SK-N-SH (cell line): Measurements from ENCODE around the gene PLA2G4B. TPM values are rescaled to one million over a fixed set of nuclear protein-coding genes. Genes with fewer than 3 reads are reported as not detected.

ENCODE experiments used
- CTCF ChIA-PET: fragments of 300-600, 350-600 bp; formaldehyde crosslinking; extraction: SDS; loops from one replicate; lab custom pipeline; 2021; lab: Yijun Ruan, JAX
- POLR2A ChIA-PET: fragments of 350-600 bp; sonication (Branson Sonifier 250); formaldehyde crosslinking; extraction: SDS; loops from one replicate; lab custom pipeline; 2020; ENCODE audit warnings: antibody characterized with exemption, inconsistent platforms; lab: Yijun Ruan, JAX
- DNase-seq: peaks from one replicate; pipeline ENCODE4 v3.0.0; 2012
- H2AFZ ChIP-seq: fragments of 200-600 bp; sonication (generic); 2 replicates; pipeline ENCODE4 v1.8.1; 2016; ENCODE audit warnings: antibody characterized with exemption, mild to moderate bottlenecking, low read depth
- H3F3A ChIP-seq: fragments of 200-600 bp; sonication (generic); replicated peaks from 2 replicates; pipeline ENCODE3; 2016; ENCODE audit warnings: antibody characterized with exemption, mild to moderate bottlenecking; ENCODE audit not compliant: insufficient read depth
- H3K27ac ChIP-seq, 2 experiments: fragments of 200-500 bp in 1 of 2; fragments of 200-600 bp in 1 of 2; sonication (Bioruptor generic) in 1 of 2; sonication (generic), shearing (Covaris generic) in 1 of 2; 2 replicates each; pipeline versions ENCODE4 v1.5.1 to v1.6.1; 2014 to 2016; ENCODE audit warnings: low read depth in 2 of 2, inconsistent platforms in 1 of 2, low read length in 1 of 2, mild to moderate bottlenecking in 1 of 2, mixed read lengths in 1 of 2
- H3K27me3 ChIP-seq: fragments of 200-600 bp; sonication (generic), shearing (Covaris generic); 2 replicates; pipeline ENCODE4 v1.6.1; 2016; ENCODE audit warnings: mixed run types; ENCODE audit not compliant: insufficient read depth
- H3K36me3 ChIP-seq, 2 experiments: fragments of 200-500 bp in 1 of 2; fragments of 200-600 bp in 1 of 2; sonication (Bioruptor generic) in 1 of 2; sonication (generic) in 1 of 2; replicated peaks in 1 of 2; 2 replicates each; pipeline versions ENCODE3 to v1.5.1; 2014 to 2016; ENCODE audit warnings: low read length in 1 of 2, mild to moderate bottlenecking in 1 of 2; ENCODE audit not compliant: insufficient read depth in 2 of 2, control insufficient read depth in 1 of 2
- H3K4me1 ChIP-seq, 2 experiments: fragments of 200-500 bp in 1 of 2; fragments of 200-600 bp in 1 of 2; sonication (Bioruptor generic) in 1 of 2; sonication (generic), shearing (Covaris generic) in 1 of 2; 2 replicates each; pipeline versions ENCODE4 v1.5.1 to v1.6.1; 2014 to 2016; ENCODE audit warnings: low read depth in 1 of 2, low read length in 1 of 2, mixed run types in 1 of 2; ENCODE audit not compliant: insufficient read depth in 2 of 2, control insufficient read depth in 1 of 2
- H3K4me2 ChIP-seq: fragments of 200-600 bp; sonication (generic), shearing (Covaris generic); 2 replicates; pipeline ENCODE4 v1.6.1; 2017; ENCODE audit warnings: mixed run types
- H3K4me3 ChIP-seq, 2 experiments: fragments of 200-500 bp in 1 of 2; fragments of 200-600 bp in 1 of 2; sonication (Bioruptor generic) in 1 of 2; sonication (generic), shearing (Covaris generic) in 1 of 2; 2 replicates each; pipeline versions ENCODE4 v1.5.1 to v1.8.1; 2014 to 2016; ENCODE audit warnings: low read depth in 2 of 2, inconsistent platforms in 1 of 2, low read length in 1 of 2, mild to moderate bottlenecking in 1 of 2, mixed read lengths in 1 of 2, moderate library complexity in 1 of 2
- H3K79me2 ChIP-seq: fragments of 200-600 bp; sonication (generic); 2 replicates; pipeline ENCODE4 v1.8.1; 2017; ENCODE audit warnings: mild to moderate bottlenecking; ENCODE audit not compliant: insufficient read depth
- H3K9ac ChIP-seq: fragments of 200-600 bp; sonication (generic); 2 replicates; pipeline ENCODE4 v1.6.1; 2017; ENCODE audit warnings: mixed run types
- H3K9me2 ChIP-seq: fragments of 200-600 bp; sonication (generic); 2 replicates; pipeline ENCODE4 v1.6.1; 2017; ENCODE audit warnings: mixed run types
- H3K9me3 ChIP-seq: fragments of 200-600 bp; sonication (generic); 2 replicates; pipeline ENCODE4 v1.6.1; 2017; ENCODE audit warnings: mixed run types, mild to moderate bottlenecking, moderate library complexity
- H4K20me1 ChIP-seq: fragments of 200-600 bp; sonication (generic); 2 replicates; pipeline ENCODE4 v1.6.1; 2017; ENCODE audit warnings: mild to moderate bottlenecking, mixed run types; ENCODE audit not compliant: insufficient read depth
- CHD2 ChIP-seq: fragments of 150-350 bp; IDR thresholded peaks from 2 replicates; pipeline ENCODE4 v1.6.1; 2018; ENCODE audit warnings: low read length; ENCODE audit not compliant: partially characterized antibody
- ELF1 ChIP-seq: IDR thresholded peaks from 2 replicates; pipeline ENCODE4 v1.4.0; 2012
- EP300 ChIP-seq, 2 experiments: IDR thresholded peaks; 2 replicates each; pipeline versions ENCODE4 v1.4.0 to v1.6.1; 2012; ENCODE audit warnings: borderline replicate concordance in 1 of 2, low read depth in 1 of 2, low read length in 1 of 2
- EZH2phosphoT487 ChIP-seq: fragments of 200-600 bp; sonication (generic); IDR thresholded peaks from 2 replicates; pipeline ENCODE4 v1.6.1; 2017; ENCODE audit warnings: low read depth, mixed run types, mild to moderate bottlenecking, antibody characterized with exemption, moderate library complexity, borderline replicate concordance
- FOXM1 ChIP-seq: IDR thresholded peaks from 2 replicates; pipeline ENCODE4 v1.4.0; 2012; ENCODE audit warnings: low read depth, mild to moderate bottlenecking
- GATA2 ChIP-seq: sonication (generic); formaldehyde crosslinking; IDR thresholded peaks from 2 replicates; pipeline ENCODE4 v1.5.0; 2020; ENCODE audit warnings: mild to moderate bottlenecking, missing genetic modification reagents
- JUND ChIP-seq: IDR thresholded peaks from 2 replicates; pipeline ENCODE4 v1.4.0; 2012
- MEF2A ChIP-seq: IDR thresholded peaks from 2 replicates; pipeline ENCODE4 v1.4.0; 2012; ENCODE audit warnings: low read depth, borderline replicate concordance
- MXI1 ChIP-seq: IDR thresholded peaks from 2 replicates; pipeline ENCODE4 v1.6.1; 2012; ENCODE audit warnings: mild to moderate bottlenecking, low read depth, low read length, improper control_type of control experiment
- NRF1 ChIP-seq: IDR thresholded peaks from 2 replicates; pipeline ENCODE4 v1.6.1; 2012; ENCODE audit warnings: low read depth, mild to moderate bottlenecking, low read length
- RAD21 ChIP-seq: IDR thresholded peaks from 2 replicates; pipeline ENCODE4 v1.6.1; 2012; ENCODE audit warnings: mild to moderate bottlenecking, low read length
- RCOR1 ChIP-seq: fragments of 150-350 bp; IDR thresholded peaks from 2 replicates; pipeline ENCODE4 v1.6.1; 2017; ENCODE audit warnings: antibody characterized with exemption, low read length
- RFX5 ChIP-seq: IDR thresholded peaks from 2 replicates; pipeline ENCODE4 v1.6.1; 2012; ENCODE audit warnings: mild to moderate bottlenecking, improper control_type of control experiment, low read length
- RXRA ChIP-seq: IDR thresholded peaks from 2 replicates; pipeline ENCODE4 v1.4.0; 2012; ENCODE audit warnings: low read depth, mild to moderate bottlenecking, borderline replicate concordance
- SIN3A ChIP-seq: IDR thresholded peaks from 2 replicates; pipeline ENCODE4 v1.6.1; 2012; ENCODE audit warnings: low read depth, mild to moderate bottlenecking, low read length, moderate library complexity, borderline replicate concordance
- SMC3 ChIP-seq: IDR thresholded peaks from 2 replicates; pipeline ENCODE4 v1.6.1; 2012; ENCODE audit warnings: low read depth, low read length, improper control_type of control experiment
- TAF1 ChIP-seq: IDR thresholded peaks from 2 replicates; pipeline ENCODE4 v1.6.1; 2012; ENCODE audit warnings: low read depth, mild to moderate bottlenecking, low read length, moderate library complexity, borderline replicate concordance
- TCF12 ChIP-seq: IDR thresholded peaks from 2 replicates; pipeline ENCODE4 v1.4.0; 2012
- YY1 ChIP-seq: IDR thresholded peaks from 2 replicates; pipeline ENCODE4 v1.4.0; 2012; ENCODE audit warnings: low read depth, mild to moderate bottlenecking
- WGBS: methylation state at CpG from one replicate; pipeline ENCODE4 v1.1.6; 2017; ENCODE audit warnings: low lambda C conversion rate; 5-methylcytosine and 5-hydroxymethylcytosine counted together
- polyA plus RNA-seq, 3 experiments: library from polyadenylated mRNA; depleted of rRNA; stranded (reverse); fragments of >200 nt; gene quantifications; 2 replicates each; pipeline ENCODE4 v1.2.3, GENCODE V29; 2012
- TF ChIP-seq, protein P1 (sequence below): IDR thresholded peaks from 2 replicates; pipeline ENCODE4 v1.4.0; 2012; ENCODE audit warnings: low read depth, borderline replicate concordance
- TF ChIP-seq, protein P2 (sequence below): IDR thresholded peaks from 2 replicates; pipeline ENCODE4 v1.4.0; 2012; ENCODE audit warnings: low read depth, borderline replicate concordance

Gene PLA2G4B
- polyA plus RNA-seq, 1 of the 3 experiments (the other 2 are of a cell fraction), result 5.3 TPM

DNA sequence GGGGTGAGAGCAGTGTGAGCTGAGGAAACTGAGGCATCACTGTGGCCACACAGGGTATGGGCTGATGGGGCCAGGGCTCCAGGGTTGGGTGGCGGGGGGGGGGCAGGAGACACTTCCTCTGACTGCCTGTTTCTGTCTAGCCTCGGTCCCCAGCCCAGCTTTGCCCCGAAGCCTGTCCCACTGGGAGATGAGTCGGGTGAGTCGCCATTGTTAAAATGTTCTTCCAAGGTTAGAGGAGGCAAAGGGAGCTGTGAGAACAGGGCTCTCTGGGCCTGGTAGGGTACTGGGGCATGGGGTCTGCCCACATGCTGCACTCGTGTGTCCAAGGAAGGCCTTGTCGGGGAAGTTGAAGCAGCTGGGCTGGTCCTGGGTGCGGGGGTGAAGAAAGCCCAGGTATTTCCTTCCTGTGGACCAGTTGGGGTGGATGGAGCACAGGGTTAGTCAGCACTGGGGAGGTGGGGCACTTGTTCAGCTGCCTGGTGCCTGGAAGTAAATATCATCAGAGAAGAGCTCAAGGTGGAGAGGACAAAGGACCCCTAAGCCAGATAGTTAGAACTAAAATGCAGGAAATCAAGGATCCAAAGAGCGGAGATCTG, 19.1 kb upstream of the PLA2G4B start:
- POLR2A ChIA-PET, result no interaction called here
- Histone ChIP-seq H3K4me3 (no peak overlapping the region), H3K27me3 (no peaks in the 10 kb centered on the region), H3K9ac (no peak overlapping the region), H2AFZ (no peak overlapping the region), H3F3A (no peaks in the 10 kb centered on the region), H3K4me1 (no peaks in the 10 kb centered on the region), H3K9me2 (no peaks in the 10 kb centered on the region), H3K79me2 (no peaks in the 10 kb centered on the region), H3K9me3 (no peaks in the 10 kb centered on the region), H4K20me1 (no peaks in the 10 kb centered on the region), H3K36me3 (peaks cover 0 to 72% of the 10 kb centered on the region in 2 experiments), H3K27ac (no peak overlapping the region), H3K4me2 (no peak overlapping the region)
- CTCF ChIA-PET, result interaction anchor here (0.7 to 8.6 kb wide), 4 partner anchors 8 to 216 kb away, joined by 3 to 66 read pairs (median 16); partner anchors contain the start of gene MAPKBP1
- TF ChIP-seq RCOR1 (no peak), RXRA (no peak), MEF2A (no peak)
- WGBS, result 99% methylated on average over 9 of the region's 9 CpGs
- DNase-seq, result no peak

DNA sequence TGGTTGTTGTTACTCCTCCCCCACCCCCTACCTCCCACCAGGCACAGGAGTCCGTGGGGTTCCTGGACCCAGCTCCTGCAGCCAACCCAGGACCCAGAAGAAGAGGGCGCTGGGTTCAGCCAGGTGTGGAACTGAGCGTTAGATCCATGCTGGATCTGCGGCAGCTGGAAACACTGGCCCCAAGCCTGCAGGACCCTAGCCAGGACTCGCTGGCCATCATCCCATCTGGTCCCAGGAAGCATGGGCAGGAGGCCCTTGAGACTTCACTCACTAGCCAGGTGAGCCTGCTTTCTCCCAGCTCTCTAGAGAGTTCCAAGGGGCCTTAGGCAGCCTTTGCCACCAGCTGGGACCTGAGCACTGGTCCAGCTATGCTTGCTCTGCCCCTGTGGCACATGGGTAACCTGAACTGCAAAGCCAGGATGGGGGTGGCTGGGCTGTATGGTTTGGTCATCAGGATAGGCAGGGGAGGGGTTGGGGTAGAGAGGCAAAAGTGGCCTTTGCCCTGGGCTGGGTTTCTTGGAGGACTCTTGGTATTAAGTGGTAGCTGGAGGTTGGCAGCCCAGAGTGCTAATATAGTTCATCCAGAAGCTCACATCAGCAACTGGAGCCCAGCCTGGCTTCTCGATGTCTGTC, 17.7 kb upstream of the PLA2G4B start:
- no peaks in the 10 kb centered on the region for H3K4me1 ChIP-seq
- ChIA-PET CTCF (interaction anchor here (0.7 to 8.6 kb wide), 6 partner anchors 10 to 355 kb away, joined by 3 to 66 read pairs (median 9); partner anchors contain the start of gene MAPKBP1), POLR2A (interaction anchor here (0.5 kb wide), 1 partner anchor 149 kb away, joined by 3 read pairs; no protein-coding TSS in a partner anchor)

More for the DNA sequence above, 17.7 kb upstream of the PLA2G4B start:
- H3K4me3 ChIP-seq, result no peak overlapping the region
- no peak overlapping the region for H3K9ac ChIP-seq
- no peak overlapping the region for H3K27ac ChIP-seq
- H4K20me1 ChIP-seq, result no peaks in the 10 kb centered on the region
- WGBS, result 81% methylated on average over 3 of the region's 6 CpGs
- H3F3A ChIP-seq, result no peaks in the 10 kb centered on the region
- peaks cover 0 to 75% of the 10 kb centered on the region in 2 experiments for H3K36me3 ChIP-seq
- DNase-seq, result no peak
- no peaks in the 10 kb centered on the region for H3K9me2 ChIP-seq
- H3K9me3 ChIP-seq, result no peaks in the 10 kb centered on the region
- no peaks in the 10 kb centered on the region for H3K27me3 ChIP-seq
- no peaks in the 10 kb centered on the region for H3K79me2 ChIP-seq
- H2AFZ ChIP-seq, result no peak overlapping the region
- no peak for TF ChIP-seq RAD21
- TF ChIP-seq ELF1, result no peak
- TF ChIP-seq CHD2, result no peak
- TF ChIP-seq, protein P1, sequence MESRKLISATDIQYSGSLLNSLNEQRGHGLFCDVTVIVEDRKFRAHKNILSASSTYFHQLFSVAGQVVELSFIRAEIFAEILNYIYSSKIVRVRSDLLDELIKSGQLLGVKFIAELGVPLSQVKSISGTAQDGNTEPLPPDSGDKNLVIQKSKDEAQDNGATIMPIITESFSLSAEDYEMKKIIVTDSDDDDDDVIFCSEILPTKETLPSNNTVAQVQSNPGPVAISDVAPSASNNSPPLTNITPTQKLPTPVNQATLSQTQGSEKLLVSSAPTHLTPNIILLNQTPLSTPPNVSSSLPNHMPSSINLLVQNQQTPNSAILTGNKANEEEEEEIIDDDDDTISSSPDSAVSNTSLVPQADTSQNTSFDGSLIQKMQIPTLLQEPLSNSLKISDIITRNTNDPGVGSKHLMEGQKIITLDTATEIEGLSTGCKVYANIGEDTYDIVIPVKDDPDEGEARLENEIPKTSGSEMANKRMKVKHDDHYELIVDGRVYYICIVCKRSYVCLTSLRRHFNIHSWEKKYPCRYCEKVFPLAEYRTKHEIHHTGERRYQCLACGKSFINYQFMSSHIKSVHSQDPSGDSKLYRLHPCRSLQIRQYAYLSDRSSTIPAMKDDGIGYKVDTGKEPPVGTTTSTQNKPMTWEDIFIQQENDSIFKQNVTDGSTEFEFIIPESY, result no peak
- TF ChIP-seq MXI1, result no peak
- TF ChIP-seq, protein P2, sequence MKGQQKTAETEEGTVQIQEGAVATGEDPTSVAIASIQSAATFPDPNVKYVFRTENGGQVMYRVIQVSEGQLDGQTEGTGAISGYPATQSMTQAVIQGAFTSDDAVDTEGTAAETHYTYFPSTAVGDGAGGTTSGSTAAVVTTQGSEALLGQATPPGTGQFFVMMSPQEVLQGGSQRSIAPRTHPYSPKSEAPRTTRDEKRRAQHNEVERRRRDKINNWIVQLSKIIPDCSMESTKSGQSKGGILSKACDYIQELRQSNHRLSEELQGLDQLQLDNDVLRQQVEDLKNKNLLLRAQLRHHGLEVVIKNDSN, result no peak
- no peak for TF ChIP-seq EP300 (IDR thresholded peaks at IDR 0.05; ENCODE audit: borderline replicate concordance in 1 of 2, low read depth in 1 of 2, low read length in 1 of 2)
- TF ChIP-seq TCF12, result no peak
- TF ChIP-seq JUND, result no peak
- no peak for TF ChIP-seq YY1
- no peak for TF ChIP-seq NRF1
- no peak for TF ChIP-seq FOXM1
- TF ChIP-seq SIN3A, result no peak
- no peak for TF ChIP-seq TAF1
- TF ChIP-seq RFX5, result no peak
- TF ChIP-seq GATA2 (CRISPR knock-in tag), result no peak
- TF ChIP-seq RXRA, result no peak
- TF ChIP-seq EZH2phosphoT487, result no peak
- no peak for TF ChIP-seq SMC3
- no peak overlapping the region for H3K4me2 ChIP-seq
